ENCODE measurements around the gene DACH1.

GRCh38 chr13:71591374-71591773 is 275.6 kb downstream of the DACH1 start:
- TF ChIP-seq CTCF (conservative IDR thresholded peaks at IDR 0.05; ENCODE audit: low read depth, low read length) (no peak), EZH2phosphoT487 (IDR thresholded peaks at IDR 0.05; ENCODE audit: borderline replicate concordance, low read length) (no peak)

Measured in PC-3 (cell line).